ENCODE results near the gene GPC1. TPM values are rescaled to one million over a fixed set of nuclear protein-coding genes. Genes with fewer than 3 reads are reported as not detected.

Gene GPC1
- total RNA-seq, 3 donors from 2014 or later, result 13.8 to 56.3 (median 21.0) TPM

DNA sequence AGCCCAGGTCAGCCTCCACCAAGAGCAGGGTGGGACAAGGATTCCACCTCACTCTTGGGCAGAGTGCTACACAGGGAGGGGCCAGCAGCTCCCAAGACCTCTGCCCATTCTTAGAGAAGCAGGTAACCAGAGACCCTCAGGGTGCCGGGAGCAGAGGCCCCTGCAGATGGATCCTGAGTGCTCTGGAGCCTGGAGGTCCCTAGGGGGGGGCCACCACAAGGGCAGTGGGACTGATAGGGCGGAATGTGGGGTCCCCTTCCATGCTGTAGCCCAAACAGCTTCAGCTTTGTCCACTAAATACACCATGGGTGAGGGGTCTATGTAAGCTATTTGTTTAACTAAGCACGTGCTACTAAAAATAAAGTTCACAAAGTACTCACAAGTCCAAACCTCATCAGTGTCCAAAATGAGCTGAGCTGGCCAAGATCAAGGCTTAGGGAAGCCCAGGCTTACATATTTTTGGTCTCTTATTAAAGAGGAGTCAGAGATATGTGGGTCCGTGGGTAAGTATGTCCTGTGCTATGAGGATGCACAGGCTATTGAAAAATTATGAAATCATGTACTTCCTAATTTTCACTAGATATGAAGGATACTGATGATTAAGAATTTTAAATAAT, 21.5 kb upstream of the GPC1 start:
- H3K4me1 ChIP-seq, result no peaks in the 10 kb centered on the region
- H3K9me3 ChIP-seq, result peaks cover 0 to 3% of the 10 kb centered on the region in 2 donors
- intact Hi-C loops (cut with DNase I; ENCODE audit: low total_unique reads), result no loop called here
- no peak overlapping the region for H3K4me3 ChIP-seq
- TF ChIP-seq, protein P1, sequence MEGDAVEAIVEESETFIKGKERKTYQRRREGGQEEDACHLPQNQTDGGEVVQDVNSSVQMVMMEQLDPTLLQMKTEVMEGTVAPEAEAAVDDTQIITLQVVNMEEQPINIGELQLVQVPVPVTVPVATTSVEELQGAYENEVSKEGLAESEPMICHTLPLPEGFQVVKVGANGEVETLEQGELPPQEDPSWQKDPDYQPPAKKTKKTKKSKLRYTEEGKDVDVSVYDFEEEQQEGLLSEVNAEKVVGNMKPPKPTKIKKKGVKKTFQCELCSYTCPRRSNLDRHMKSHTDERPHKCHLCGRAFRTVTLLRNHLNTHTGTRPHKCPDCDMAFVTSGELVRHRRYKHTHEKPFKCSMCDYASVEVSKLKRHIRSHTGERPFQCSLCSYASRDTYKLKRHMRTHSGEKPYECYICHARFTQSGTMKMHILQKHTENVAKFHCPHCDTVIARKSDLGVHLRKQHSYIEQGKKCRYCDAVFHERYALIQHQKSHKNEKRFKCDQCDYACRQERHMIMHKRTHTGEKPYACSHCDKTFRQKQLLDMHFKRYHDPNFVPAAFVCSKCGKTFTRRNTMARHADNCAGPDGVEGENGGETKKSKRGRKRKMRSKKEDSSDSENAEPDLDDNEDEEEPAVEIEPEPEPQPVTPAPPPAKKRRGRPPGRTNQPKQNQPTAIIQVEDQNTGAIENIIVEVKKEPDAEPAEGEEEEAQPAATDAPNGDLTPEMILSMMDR (IDR thresholded peaks at IDR 0.05), result no peak
- no peak for TF ChIP-seq POLR2A (IDR thresholded peaks at IDR 0.05)
- no peak for TF ChIP-seq POLR2AphosphoS5 (IDR thresholded peaks at IDR 0.05)
- no peak for DNase-seq (ENCODE audit: low spot score in 2 of 2)
- H3K27me3 ChIP-seq, result no peaks in the 10 kb centered on the region
- no peak overlapping the region for H3K27ac ChIP-seq
- H3K36me3 ChIP-seq, result no peaks in the 10 kb centered on the region

DNA sequence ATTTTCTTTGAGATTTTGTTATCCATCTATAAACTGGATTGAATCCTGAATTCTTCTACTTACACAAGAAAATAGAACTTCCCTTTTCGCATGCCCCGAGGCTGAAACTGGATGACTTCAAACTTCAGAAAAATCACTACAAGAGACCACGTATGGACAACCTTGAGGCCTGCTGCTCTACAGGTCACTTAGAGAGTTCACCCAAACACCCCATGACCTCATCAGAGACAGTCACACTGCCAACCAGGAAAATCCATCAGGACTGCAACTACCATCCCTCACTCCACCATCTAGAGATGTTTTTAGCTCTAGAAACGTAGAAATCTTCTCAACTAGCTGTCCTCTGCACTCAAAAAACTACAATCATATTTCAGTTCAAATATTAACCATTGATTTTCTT, 18.6 kb upstream of the GPC1 start:
- DNase-seq (ENCODE audit: low spot score in 2 of 2), result no peak
- Histone ChIP-seq H3K4me1 (no peaks in the 10 kb centered on the region), H3K36me3 (no peaks in the 10 kb centered on the region), H3K27ac (no peak overlapping the region), H3K9me3 (peaks cover 5 to 13% of the 10 kb centered on the region in 2 donors), H3K4me3 (no peak overlapping the region), H3K27me3 (no peaks in the 10 kb centered on the region)
- intact Hi-C loops (cut with DNase I; ENCODE audit: low total_unique reads), result no loop called here
- no peak for TF ChIP-seq POLR2A (IDR thresholded peaks at IDR 0.05)
- TF ChIP-seq POLR2AphosphoS5 (IDR thresholded peaks at IDR 0.05), result no peak
- TF ChIP-seq, protein P1 (IDR thresholded peaks at IDR 0.05), result no peak

DNA sequence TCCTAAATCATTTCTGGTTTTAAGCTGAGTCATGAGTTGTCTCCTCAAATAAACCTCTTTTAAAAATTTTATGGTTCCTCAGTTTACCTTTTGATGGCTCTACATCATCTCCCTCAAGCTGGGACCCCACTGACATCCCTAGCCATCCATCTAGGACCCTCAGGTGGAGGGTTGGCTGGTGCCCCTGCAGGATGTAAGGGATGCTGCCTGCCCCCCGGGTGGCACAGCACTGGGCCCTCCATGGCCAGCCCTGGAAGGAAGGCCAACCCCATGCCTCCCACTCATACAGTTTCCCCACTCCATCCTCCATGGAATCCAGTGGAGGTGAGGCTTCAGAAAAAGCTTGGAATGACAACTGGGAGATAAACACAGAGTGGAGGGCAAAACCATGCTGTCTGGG, 17.2 kb upstream of the GPC1 start:
- intact Hi-C loops (cut with DNase I; ENCODE audit: low total_unique reads), result loop anchor here (1.0 kb wide), 1 partner anchor 27 kb away; no protein-coding TSS in a partner anchor
- no peak for DNase-seq (ENCODE audit: low spot score in 2 of 2)
- no peaks in the 10 kb centered on the region for H3K4me1 ChIP-seq
- H3K4me3 ChIP-seq, result no peak overlapping the region
- H3K27ac ChIP-seq, result no peak overlapping the region
- no peak for TF ChIP-seq POLR2A (IDR thresholded peaks at IDR 0.05)
- TF ChIP-seq, protein P1 (IDR thresholded peaks at IDR 0.05), result no peak
- no peak for TF ChIP-seq POLR2AphosphoS5 (IDR thresholded peaks at IDR 0.05)
- H3K36me3 ChIP-seq, result no peaks in the 10 kb centered on the region
- H3K9me3 ChIP-seq, result peaks cover 5 to 19% of the 10 kb centered on the region in 2 donors
- H3K27me3 ChIP-seq, result no peaks in the 10 kb centered on the region

DNA sequence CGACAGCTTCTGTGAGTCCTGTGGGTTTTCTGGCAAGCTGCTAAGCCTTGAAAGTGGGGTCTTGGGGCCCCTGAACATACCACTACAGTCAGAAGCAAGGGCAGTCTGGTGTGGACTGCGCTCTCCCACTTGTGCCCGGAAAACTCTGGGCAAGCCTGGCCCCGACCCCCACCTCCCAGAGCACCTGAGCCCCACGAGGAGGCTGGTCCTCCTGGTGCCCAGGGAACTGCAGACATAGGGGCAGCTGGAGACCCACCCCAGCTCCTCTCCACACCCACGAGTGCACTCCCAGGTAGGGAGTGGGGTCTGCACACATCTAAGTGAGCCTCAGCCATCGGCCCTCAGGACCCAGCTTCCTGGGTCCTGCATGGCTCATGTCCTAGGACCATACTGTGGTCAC, 16.2 kb upstream of the GPC1 start:
- no peak overlapping the region for H3K4me3 ChIP-seq
- no peaks in the 10 kb centered on the region for H3K27me3 ChIP-seq
- no peak overlapping the region for H3K27ac ChIP-seq
- no peaks in the 10 kb centered on the region for H3K36me3 ChIP-seq
- peaks cover 5 to 19% of the 10 kb centered on the region in 2 donors for H3K9me3 ChIP-seq
- DNase-seq (ENCODE audit: low spot score in 2 of 2), result no peak
- no peaks in the 10 kb centered on the region for H3K4me1 ChIP-seq
- intact Hi-C loops (cut with DNase I; ENCODE audit: low total_unique reads), result no loop called here
- no peak for TF ChIP-seq POLR2A (IDR thresholded peaks at IDR 0.05)
- no peak for TF ChIP-seq POLR2AphosphoS5 (IDR thresholded peaks at IDR 0.05)
- TF ChIP-seq, protein P1 (IDR thresholded peaks at IDR 0.05), result no peak

DNA sequence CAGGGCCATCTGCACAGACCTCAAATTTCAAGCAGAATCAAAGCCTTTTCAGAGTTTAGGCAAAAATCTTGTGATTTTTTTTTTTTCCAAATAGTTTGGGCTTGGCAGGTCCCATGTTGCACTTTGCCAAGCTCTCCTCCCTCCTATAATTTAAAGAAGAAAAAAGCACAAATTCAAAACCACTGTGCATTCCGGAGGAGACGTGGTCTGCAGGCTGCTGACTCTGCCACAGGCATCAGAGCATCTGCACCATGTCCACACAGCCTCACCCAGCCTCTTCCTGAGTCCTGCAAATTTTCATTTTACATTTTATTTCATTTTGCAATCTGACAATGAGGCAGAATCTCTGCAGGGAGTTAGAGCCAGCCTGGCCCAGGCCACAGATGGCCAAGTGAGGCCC, 15.7 kb upstream of the GPC1 start:
- no peak for DNase-seq (ENCODE audit: low spot score in 2 of 2)
- Histone ChIP-seq H3K36me3 (no peaks in the 10 kb centered on the region), H3K4me3 (no peak overlapping the region), H3K9me3 (peaks cover 6 to 19% of the 10 kb centered on the region in 2 donors), H3K4me1 (no peaks in the 10 kb centered on the region), H3K27ac (no peak overlapping the region), H3K27me3 (no peaks in the 10 kb centered on the region)
- intact Hi-C loops (cut with DNase I; ENCODE audit: low total_unique reads), result loop anchor here (5.0 kb wide), 1 partner anchor 107 kb away; no protein-coding TSS in a partner anchor
- TF ChIP-seq POLR2A (IDR thresholded peaks at IDR 0.05) (no peak), POLR2AphosphoS5 (IDR thresholded peaks at IDR 0.05) (no peak)
- TF ChIP-seq, protein P1 (IDR thresholded peaks at IDR 0.05), result no peak
